ENCODE data around the gene C16orf74.

- no peak for TF ChIP-seq POLR2A (IDR thresholded peaks at IDR 0.05; ENCODE audit: extremely low read depth, insufficient read length)
- no peak for TF ChIP-seq MAX (IDR thresholded peaks at IDR 0.05; ENCODE audit: low read depth, low read length)
These were observed 26.6 kb downstream of the C16orf74 start for GRCh38 chr16:85724126-85724879.

Measured in NB4 (cell line).